NCI-H1105 (cell line): ENCODE measurements around the gene ATP13A4.
A peak's percentile ranks its signal among the peaks of the same experiment; 100 is the strongest.

Experiments used
- DNase-seq: peaks from one replicate; lab custom pipeline; 2025; lab: John Stamatoyannopoulos, UW

Gene ATP13A4

DNA sequence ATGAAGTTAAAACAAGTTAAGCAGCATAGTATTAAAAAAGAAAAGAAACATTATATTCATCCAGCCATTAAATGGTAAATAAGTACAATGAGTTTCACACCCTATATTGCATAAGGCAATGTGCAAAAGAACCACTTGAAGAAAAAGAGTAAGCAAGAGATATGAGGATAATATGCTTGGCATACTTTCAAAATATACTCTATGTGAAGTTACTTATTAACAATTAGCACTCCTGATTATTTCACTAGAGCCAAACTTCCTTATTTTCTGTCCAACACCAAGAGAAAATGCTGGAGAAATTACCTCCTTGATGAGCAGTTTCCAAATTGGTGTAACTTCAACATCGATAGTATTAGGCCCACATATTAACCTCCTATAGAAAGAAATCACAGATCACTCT lies 63.7 kb downstream of the ATP13A4 start:
- DNase-seq: no peak

DNA sequence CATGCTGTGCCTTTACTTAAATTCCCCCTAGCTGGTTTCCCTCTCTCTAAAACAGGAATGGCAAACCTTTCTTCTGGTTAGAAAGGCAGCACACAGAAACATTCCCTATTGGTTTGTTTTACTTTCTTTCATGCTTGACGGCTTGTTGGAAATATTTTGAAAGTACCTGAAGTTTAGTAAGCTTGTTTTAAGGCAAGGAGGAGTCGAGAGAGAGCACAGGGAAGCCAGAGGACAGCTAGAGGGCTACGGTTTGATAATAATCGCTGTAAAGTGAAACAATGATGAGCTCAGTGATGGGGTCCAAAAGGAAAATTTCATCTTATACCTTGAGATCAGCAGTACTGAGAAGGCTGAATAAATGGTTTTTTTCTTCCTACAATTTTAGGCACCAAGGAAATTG lies 64.1 kb downstream of the ATP13A4 start:
- DNase-seq: no peak

- DNase-seq: no peak
Observed at GRCh38 chr3:193489949-193490348, 64.7 kb downstream of the ATP13A4 start.

GRCh38 chr3:193488741-193489140 lies 66.0 kb downstream of the ATP13A4 start:
- DNase-seq: no peak

GRCh38 chr3:193483988-193484539 lies 70.6 kb downstream of the ATP13A4 start:
- DNase-seq: no peak

DNA sequence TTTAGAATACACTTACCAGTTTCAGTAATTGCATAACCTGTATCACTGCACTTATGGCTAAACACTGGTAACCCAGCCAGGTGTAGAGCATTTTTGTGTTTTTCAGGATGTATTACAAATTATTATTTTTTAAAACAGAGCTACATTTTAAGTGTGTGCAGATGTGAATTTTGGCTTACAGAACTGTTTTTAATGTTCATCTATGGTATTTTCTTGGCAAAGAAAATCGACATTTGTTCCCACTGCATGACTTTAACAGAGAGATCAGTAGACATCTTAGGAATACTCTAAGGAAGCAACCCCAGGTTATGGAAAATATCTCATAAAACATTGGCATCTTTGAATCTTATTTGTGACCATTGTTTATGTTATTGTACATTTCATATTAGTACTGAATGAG lies 73.3 kb downstream of the ATP13A4 start:
- no peak for DNase-seq

- DNase-seq: no peak
Observed at GRCh38 chr3:193474446-193474845, 80.2 kb downstream of the ATP13A4 start.

GRCh38 chr3:193470710-193471109 lies 84.0 kb downstream of the ATP13A4 start:
- no peak for DNase-seq

DNA sequence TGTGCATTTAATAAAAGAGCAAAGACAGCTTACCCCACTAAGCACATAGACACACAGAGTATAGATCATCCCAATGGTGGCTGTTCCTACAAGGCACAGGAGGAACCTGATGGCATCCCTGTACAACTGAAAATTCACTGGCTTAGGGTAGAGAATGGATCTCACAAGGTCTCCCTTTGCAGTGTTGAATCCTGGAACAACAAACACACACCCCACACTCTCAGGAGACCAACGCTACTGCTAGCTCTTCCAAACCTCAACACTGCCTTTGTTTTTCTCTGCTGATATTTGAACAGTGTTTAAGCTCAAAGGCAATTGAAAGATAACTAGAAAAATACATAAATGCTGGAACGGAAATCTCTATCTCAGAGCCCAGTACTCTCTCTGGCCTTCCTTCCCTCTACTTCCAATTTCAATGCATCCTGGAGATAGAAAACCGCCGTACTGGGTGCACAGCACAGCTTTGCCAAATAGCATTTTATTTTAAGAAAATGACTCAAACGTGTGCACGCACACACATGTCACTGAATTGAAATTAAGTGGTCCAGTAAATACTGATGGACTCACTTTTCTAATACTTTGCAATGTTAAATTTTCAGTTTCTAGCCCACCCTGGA lies 88.6 kb downstream of the ATP13A4 start:
- no peak for DNase-seq

- no peak for DNase-seq
Observed at GRCh38 chr3:193464889-193465288, 89.8 kb downstream of the ATP13A4 start.

DNA sequence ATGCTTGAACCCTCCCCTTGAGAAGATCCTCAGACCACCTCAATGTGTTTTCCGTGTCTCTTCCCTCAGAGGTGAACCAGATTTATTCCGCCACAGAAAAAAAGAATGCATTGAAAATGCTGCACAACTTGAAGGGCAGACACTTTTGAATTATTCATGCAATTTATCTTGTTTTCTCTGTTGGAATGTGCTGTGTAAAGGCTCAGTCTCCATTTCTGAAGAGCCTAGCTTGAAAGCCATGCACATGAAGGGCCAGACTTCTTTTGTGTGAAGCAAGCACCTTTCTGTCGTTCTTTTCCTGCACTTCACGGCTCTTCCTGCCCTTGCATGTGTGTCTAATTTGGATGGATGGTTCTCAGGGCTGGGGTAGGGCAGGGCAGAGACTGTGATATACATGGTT lies 97.2 kb downstream of the ATP13A4 start:
- DNase-seq: no peak

DNA sequence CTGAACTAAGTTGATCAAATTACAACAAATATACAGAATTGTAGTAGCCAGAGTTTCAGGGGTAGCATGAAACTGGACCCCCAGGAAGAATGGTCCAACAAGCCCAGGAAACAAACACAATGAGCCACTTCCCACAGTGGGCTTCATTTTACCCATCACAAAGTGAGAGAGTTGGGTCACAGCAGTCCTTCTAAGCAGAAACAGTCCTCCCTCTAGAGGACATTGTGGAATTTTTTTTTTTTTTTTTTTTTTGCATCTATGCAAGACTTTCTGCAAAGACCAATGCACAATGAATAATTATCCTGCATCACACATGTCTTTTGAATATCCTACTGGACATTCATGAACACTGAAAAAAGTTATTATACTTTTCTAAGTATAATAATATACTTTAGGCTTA lies 102.4 kb downstream of the ATP13A4 start:
- peak; percentile 16 for DNase-seq

DNA sequence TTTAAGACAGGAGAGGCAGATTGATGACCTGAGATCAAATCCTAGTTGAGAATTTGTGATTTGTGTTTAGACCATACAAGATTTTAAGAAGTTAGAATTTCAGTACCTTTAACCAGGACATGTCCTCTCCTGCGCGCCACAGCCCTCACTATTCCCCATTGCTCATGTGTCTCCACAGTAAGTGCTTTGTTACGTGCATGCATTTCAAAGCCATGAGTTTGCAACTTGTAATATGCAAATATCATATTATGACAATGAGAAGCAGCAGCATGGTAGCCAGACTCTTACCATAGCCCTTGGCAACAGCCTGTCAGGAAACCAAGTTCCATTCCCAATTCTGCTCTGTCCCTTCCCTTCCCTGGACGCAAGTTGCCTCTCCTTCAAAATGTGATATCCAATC lies 102.8 kb downstream of the ATP13A4 start:
- no peak for DNase-seq

GRCh38 chr3:193446965-193447602 lies 107.6 kb downstream of the ATP13A4 start:
- no peak for DNase-seq

DNA sequence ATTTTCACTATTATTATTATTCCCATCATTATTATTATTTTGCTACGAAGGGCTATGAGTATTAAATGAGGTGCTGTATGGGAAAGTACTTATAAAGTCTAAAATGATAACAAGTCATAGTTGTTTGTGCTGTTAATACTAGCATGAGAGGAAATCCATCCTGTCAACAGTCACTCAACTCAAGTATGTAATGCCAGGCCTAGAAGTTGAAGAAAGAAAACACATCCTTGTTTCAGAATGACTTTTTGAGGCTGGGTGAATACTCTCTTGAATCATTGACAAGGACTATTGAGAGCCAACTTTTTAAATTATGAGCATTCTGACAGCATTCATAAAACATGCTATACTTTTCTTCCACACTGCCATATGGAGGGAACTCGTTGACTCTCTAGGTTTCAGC lies 115.3 kb downstream of the ATP13A4 start:
- no peak for DNase-seq

- DNase-seq: no peak
Observed at GRCh38 chr3:193418576-193419373, 135.9 kb downstream of the ATP13A4 start.

- DNase-seq: no peak
Observed at GRCh38 chr3:193416629-193417028, 138.1 kb downstream of the ATP13A4 start.

DNA sequence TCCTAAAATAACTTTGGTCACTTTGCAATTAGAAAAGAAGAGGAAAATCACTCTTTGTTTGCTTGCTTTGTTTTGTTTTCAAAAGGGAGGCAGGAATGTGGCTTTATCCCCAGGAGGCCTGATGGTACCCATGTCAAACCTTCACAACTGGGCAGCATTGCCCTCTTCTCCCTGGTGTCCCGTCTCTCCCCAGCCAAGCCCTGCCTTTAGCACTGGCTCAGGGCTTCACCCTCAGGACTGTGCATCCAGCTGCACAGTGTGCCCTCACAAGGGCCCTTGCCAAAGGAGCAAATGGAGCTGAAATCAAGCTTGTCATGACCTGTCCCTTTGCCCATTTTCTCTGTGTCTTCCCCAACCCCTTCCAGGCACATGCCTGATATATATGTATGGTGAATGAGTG lies 147.0 kb downstream of the ATP13A4 start:
- no peak for DNase-seq

GRCh38 chr3:193407112-193407511 lies 147.6 kb downstream of the ATP13A4 start:
- no peak for DNase-seq

GRCh38 chr3:193403307-193403706 lies 151.4 kb downstream of the ATP13A4 start:
- DNase-seq: no peak

GRCh38 chr3:193400304-193400703 lies 154.4 kb downstream of the ATP13A4 start:
- no peak for DNase-seq

DNA sequence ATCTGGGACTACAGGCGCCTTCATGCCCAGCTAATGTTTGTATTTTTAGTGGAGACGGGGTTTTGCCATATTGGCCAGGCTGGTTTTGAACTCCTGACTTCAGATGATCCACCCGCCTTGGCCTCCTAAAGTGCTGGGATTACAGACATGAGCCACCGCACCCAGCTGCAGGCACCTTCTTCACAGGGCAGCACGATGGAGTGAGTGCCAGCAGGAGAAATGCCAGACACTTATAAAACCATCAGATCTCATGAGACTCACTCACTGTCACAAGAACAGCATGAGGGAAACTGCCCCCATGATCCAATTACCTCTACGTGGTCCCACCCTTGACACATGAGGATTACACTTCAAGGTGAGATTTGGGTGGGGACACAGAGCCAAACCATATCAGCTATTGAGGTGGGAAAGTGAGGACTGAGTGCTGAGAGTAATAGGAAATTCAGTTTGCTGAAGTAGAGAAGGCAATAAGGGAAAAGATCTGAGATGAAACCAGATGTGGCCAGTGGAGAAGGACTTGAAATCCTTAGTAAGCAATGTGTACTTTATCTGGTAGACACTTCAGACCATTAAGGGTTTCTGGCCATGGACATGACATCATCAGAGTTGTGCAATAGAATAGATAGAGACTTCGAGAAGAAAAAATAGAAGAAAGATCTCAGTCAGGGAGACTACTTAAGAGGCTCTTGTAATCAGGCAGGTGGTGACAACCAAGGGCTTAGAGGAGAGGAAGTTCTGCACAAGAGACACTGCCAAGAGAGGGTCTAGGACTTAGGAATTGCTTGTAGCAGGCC lies 158.0 kb downstream of the ATP13A4 start:
- DNase-seq: no peak
